Measurements from ENCODE around the gene ADARB1.

DNA sequence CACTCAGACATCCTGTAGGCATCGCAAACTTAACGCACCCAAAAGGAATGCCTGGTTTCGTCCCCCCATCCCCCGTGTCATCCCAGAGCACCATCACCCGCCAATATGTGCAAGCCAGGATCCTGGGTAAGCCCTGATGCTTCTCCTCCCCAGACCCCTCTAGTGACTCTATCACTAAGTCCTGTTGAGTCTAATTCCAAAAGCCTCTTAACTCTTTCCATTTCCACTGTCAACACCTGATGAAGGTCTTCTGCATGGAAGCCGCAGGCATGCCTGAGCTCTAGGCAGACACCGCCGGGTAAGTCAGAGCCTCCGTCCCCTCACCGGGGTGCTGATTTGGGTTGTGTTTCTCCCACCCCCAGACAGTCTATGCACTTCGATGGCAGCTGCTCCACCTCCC, 5.3 kb upstream of the ADARB1 start:
- TF ChIP-seq, protein P1, sequence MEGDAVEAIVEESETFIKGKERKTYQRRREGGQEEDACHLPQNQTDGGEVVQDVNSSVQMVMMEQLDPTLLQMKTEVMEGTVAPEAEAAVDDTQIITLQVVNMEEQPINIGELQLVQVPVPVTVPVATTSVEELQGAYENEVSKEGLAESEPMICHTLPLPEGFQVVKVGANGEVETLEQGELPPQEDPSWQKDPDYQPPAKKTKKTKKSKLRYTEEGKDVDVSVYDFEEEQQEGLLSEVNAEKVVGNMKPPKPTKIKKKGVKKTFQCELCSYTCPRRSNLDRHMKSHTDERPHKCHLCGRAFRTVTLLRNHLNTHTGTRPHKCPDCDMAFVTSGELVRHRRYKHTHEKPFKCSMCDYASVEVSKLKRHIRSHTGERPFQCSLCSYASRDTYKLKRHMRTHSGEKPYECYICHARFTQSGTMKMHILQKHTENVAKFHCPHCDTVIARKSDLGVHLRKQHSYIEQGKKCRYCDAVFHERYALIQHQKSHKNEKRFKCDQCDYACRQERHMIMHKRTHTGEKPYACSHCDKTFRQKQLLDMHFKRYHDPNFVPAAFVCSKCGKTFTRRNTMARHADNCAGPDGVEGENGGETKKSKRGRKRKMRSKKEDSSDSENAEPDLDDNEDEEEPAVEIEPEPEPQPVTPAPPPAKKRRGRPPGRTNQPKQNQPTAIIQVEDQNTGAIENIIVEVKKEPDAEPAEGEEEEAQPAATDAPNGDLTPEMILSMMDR (conservative IDR thresholded peaks at IDR 0.05), result no peak
- TF ChIP-seq EZH2 (IDR thresholded peaks at IDR 0.05; ENCODE audit: low read depth), result no peak
